HPDE6-E6E7 (cell line): Measurements from ENCODE around the gene RABEPK.
"Not testable (repeated sequence)": the region's sequence is repeated elsewhere in the genome, so short reads cannot be mapped to it uniquely, and the experiment has no call there.

Experiments
- DNase-seq: peaks from one replicate; pipeline ENCODE4 v3.0.0; 2011; ENCODE audit warnings: missing footprints; ENCODE audit errors: extremely low spot score

The RABEPK gene

GRCh38 chr9:125246261-125246667 lies 45.9 kb downstream of the RABEPK start:
- DNase-seq = no peak

- DNase-seq = no peak
Measured at GRCh38 chr9:125254231-125254630, 53.9 kb downstream of the RABEPK start.

- DNase-seq = no peak
Measured at GRCh38 chr9:125255781-125256391, 55.5 kb downstream of the RABEPK start.

GRCh38 chr9:125258160-125258785 lies 57.9 kb downstream of the RABEPK start:
- no peak for DNase-seq

DNA sequence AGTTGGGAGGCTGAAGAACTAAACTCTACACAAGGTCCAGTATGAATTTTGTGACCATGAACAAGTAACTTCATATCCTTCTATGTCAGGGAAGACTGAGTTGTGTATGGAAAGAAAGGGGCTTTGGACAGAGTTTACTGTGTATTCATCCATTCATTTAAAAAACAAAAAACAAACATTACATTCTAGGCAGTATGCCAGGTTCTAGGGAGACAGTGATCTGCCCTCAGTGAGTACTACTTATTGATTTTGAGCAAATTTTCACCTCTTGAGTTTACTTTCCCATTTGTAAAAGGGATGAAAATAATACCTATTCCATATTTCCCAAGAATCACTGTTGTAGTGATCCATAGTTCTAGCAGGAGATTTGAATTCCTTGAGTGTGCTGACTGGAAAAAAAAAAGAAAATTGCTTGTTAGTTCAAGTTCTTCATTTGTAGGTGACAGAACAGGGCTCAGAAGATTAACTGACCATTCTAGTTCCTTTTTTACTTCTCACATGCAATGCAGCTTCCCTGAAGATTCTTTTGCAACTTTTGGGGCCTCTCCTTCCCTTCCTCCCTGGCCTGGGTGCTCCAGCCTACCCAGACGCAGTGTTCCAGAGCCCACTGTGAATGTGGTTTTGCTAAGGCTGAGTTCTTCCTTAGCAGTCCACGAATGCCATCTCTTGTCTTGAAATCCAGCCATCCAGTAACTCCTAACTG lies 58.6 kb downstream of the RABEPK start:
- DNase-seq = no peak

DNA sequence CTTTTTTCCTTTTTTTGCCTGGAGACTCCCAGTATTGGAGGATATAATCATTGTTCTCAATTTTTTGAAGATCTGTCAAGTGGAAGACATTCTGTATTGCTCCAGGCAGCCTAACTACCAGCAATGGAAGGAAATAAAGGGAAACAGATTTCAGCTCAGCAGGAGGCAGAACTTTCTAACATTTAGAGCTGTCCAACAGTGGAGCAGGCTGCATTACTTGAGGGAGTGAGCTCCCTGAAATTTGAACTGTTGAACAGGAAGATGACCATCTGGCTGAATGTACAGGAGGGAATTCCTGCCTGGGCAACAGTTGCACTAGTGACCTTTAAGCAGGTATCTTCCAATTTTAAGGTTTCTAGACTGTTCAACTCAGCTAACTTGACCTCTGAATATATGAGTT lies 60.2 kb downstream of the RABEPK start:
- no peak for DNase-seq

DNA sequence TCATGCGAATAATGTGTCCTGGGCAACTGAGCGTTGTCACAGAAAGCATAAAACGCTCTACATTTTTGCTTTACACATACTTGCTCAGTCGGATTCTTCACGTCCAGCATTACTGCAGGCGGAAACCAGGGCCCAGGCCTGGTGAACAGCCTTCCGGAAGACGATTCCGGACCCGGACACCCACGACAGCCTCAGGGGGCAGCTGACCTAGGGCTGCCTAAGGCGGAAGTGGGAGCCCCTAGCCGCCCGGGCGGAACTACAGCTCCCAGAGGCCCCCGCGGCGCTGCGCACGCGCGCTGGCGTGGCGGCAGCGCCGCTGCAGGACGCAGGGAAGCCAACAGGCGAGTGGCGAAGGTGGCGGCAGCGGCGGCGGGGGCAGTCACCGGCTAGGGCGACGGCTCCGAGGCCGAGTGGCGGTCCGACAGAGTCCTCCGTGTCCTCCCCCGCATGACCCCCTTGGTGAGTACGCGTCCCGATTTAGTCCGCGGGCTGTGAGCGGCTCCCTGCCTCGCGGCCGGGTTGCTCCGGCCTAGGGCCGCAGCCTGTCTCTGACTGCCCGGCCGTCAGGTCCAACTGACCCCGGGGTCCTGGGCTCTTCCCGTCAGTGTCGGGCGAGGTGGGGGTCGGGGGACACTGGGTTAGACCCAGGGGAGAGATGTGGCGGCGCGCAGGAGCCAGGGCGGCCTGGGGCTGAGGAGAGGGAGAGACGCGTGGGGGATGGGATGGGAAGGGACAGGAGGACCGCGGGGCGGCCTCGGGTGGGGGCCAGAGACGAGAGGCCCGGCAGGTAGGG lies 61.4 kb downstream of the RABEPK start, which contains the start of gene GAPVD1:
GAPVD1 (plus strand) TSS at position 326 of the 793 bp plus-strand sequence. CDS start 37,096 bp downstream, outside the sequence.
- DNase-seq = peak; percentile 93

GRCh38 chr9:125262294-125262991 lies 62.1 kb downstream of the RABEPK start:
- DNase-seq = no peak

DNA sequence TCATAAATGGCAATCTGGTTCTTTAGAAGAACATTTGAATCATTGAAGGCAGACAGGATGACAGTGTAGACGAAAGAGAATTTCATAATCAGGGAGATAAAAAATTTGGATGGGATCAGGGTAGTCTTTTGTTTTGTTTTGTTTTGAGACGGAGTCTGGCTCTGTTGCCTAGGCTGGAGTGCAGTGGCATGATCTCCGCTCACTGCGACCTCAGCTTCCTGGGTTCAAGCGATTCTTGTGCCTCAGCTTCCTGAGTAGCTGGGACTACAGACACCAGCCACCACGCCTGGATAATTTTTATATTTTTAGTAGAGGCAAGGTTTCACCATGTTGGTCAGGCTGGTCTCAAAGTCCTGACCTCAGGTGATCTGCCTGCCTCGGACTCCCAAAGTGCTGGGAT lies 63.7 kb downstream of the RABEPK start:
- not testable (repeated sequence) for DNase-seq

DNA sequence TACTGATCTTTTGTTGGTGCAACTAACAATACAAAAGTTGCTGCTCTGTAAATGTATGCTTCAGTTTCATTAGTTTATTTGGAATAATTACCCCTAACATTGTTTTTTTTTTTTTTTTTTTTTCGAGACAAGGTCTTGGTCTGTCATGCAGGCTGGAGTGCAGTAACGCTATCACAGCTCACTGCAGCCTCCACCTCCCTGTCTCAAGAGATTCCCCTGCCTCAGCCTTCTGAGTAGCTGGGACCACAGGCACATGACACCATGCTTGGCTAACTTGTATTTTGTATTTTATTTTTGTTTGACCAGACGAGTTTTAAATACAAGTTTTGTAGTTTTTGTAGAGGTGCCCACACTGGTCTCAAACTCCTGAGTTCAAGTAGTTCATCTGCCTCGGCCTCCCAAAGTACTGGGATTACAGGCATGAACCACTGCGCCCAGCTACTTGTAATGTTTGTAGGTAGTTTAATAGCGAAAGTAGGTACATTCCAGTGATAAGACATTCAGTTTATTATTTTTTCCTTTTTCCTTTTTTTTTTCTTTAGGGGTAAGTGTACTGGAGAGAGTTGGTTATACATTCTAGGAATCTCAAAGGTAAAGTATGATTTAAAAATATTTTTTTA lies 68.2 kb downstream of the RABEPK start:
- no peak for DNase-seq

DNA sequence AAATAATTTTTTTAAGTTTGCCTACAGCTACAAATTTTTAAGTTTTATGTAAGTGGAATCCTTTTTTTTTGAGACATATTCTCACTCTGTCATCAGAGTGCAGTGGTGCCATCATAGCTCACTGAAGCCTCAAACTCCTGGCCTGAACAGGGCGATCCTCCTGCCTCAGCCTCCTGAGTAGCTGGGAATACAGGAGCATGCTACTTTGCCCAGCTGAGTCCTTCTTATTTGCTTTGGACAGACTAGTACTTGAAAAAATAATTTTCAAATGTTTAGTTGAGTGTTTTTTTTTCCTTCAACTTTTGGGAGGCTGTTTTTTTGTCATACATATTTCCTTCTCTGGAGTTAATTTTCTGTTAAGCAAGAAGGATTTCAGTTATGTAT lies 68.7 kb downstream of the RABEPK start:
- no peak for DNase-seq

DNA sequence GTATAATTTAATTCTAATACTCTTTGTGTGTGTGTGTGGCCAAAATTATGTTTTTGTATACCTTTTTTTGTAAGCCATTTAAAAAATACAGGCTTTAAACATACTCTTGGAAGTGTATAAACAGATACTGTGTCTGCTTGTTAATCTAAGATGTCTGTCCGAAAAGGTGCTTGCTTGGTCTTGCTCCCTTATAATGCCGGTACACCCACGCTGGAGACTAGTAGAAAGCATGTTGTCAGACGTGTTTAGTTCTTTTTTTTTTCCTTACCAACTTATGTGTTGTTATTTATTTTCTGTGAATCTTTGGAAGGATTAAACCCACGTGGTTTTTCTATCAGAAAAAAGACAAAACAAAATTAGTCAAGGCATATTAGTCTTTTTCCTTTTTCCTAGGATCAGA lies 70.7 kb downstream of the RABEPK start:
- DNase-seq = peak; percentile 23

GRCh38 chr9:125272697-125273096 lies 72.4 kb downstream of the RABEPK start:
- peak; percentile 36 for DNase-seq

DNA sequence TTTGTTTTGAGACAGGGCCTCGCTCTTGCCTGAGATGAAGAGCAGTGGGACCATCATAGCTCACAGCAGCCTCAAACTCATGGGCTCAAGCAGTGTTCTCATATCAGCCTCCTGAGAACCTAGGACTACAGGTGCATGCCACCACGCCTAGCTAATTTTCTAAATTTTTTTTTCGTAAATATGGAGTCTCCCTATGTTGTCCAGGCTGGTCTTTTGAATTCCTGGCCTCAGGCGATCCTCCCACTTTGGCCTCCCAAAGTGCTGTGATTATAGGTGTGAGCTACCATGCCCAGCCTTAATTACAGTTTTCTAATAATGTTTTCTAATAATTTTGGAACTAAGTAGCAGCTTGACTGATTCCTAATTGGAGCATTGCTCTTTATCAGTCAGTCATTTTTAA lies 76.4 kb downstream of the RABEPK start:
- no peak for DNase-seq

DNA sequence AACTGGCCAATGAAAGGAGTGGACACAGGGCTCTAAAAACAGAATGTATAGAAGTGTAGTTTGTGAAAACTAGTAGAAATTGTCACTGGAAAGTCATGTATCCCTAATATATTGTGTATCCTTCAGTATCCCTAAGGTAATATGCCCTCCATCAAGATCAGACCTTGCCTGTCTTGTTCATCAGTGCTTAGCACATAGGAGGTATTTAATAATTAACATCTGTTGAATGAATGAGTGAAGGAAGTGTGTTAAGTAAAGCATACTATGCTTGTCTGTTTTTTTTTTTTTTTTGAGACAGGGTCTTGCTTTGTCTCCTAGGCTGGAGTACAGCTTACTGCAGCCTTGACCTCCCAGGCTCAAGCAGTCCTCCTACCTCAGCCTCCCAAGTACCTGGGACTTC lies 77.1 kb downstream of the RABEPK start:
- no peak for DNase-seq

- DNase-seq = no peak
Measured at GRCh38 chr9:125280945-125281344, 80.6 kb downstream of the RABEPK start.
